Common myeloid progenitor, CD34-positive (primary cell): ENCODE measurements around the gene PLEKHA8.

Source experiments
- CTCF ChIA-PET: fragments of 350-600 bp; sonication (Branson Sonifier 250); formaldehyde crosslinking; loops from one replicate; lab custom pipeline; 2021; ENCODE audit warnings: antibody characterized with exemption; lab: Charles Lee
- POLR2A ChIA-PET: fragments of 350-600 bp; sonication (Branson Sonifier 250); formaldehyde crosslinking; loops from one replicate; lab custom pipeline; 2021; ENCODE audit warnings: antibody characterized with exemption; lab: Charles Lee
- DNase-seq, 3 donors: peaks; one replicate each; pipeline versions ENCODE4 v3.0.0 to v3.0.0-alpha.2; 2013
- H3K27ac ChIP-seq, 2 experiments: 1 replicate in 1 of 2; 2 replicates in 1 of 2; pipeline ENCODE4 v1.7.0; 2013; ENCODE audit warnings: inconsistent platforms in 2 of 2, low read length in 2 of 2, mild to moderate bottlenecking in 2 of 2, low read depth in 1 of 2, moderate library complexity in 1 of 2; ENCODE audit not compliant: severe bottlenecking in 2 of 2, insufficient read depth in 1 of 2, poor library complexity in 1 of 2
- H3K27me3 ChIP-seq, 5 experiments: replicated peaks in 2 of 5; 1 replicate in 3 of 5; 2 replicates in 2 of 5; pipeline versions ENCODE4 v1.6.1 to v1.7.0; 2013; ENCODE audit warnings: low read length in 4 of 5, mild to moderate bottlenecking in 2 of 5, moderate library complexity in 2 of 5, inconsistent platforms in 1 of 5; ENCODE audit not compliant: insufficient read depth in 5 of 5, control insufficient read depth in 4 of 5
- H3K36me3 ChIP-seq, 4 experiments: 1 replicate in 2 of 4; 2 replicates in 2 of 4; pipeline versions ENCODE4 v1.6.1 to v1.7.0; 2013; ENCODE audit warnings: low read length in 3 of 4, control low read depth in 1 of 4, mild to moderate bottlenecking in 1 of 4; ENCODE audit not compliant: control insufficient read depth in 4 of 4, insufficient read depth in 4 of 4
- H3K4me1 ChIP-seq, 4 experiments: 1 replicate in 3 of 4; 2 replicates in 1 of 4; pipeline versions ENCODE4 v1.6.1 to v1.7.1; 2013; ENCODE audit warnings: low read length in 3 of 4, mild to moderate bottlenecking in 3 of 4, control low read depth in 1 of 4, inconsistent platforms in 1 of 4, moderate library complexity in 1 of 4; ENCODE audit not compliant: control insufficient read depth in 4 of 4, insufficient read depth in 4 of 4; ENCODE audit errors: control extremely low read depth in 1 of 4
- H3K4me3 ChIP-seq, 7 experiments: 1 replicate in 4 of 7; 2 replicates in 3 of 7; pipeline versions ENCODE4 v1.5.1 to v1.7.0; 2013; ENCODE audit warnings: mild to moderate bottlenecking in 7 of 7, low read length in 6 of 7, moderate library complexity in 6 of 7, inconsistent platforms in 2 of 7, low read depth in 2 of 7, control low read depth in 1 of 7; ENCODE audit not compliant: insufficient read depth in 4 of 7, control insufficient read depth in 1 of 7; ENCODE audit errors: extremely low read depth in 1 of 7
- H3K9me3 ChIP-seq, 5 experiments: 1 replicate in 4 of 5; 2 replicates in 1 of 5; pipeline versions ENCODE4 v1.6.1 to v1.7.1; 2013; ENCODE audit warnings: low read length in 4 of 5, mild to moderate bottlenecking in 2 of 5, inconsistent platforms in 1 of 5, low read depth in 1 of 5, moderate library complexity in 1 of 5; ENCODE audit not compliant: control insufficient read depth in 4 of 5, insufficient read depth in 2 of 5; ENCODE audit errors: control extremely low read depth in 1 of 5
- WGBS: methylation state at CpG from one replicate; pipeline ENCODE4 v1.1.5; 2013; ENCODE audit not compliant: insufficient coverage; 5-methylcytosine and 5-hydroxymethylcytosine counted together

The PLEKHA8 gene

GRCh38 chr7:30148951-30149459, 120.8 kb downstream of the PLEKHA8 start:
- CTCF ChIA-PET, result interaction anchor here (1.0 to 1.7 kb wide), 3 partner anchors 9 to 16 kb away, joined by 3 to 4 read pairs (median 3); no protein-coding TSS in a partner anchor
- H3K27ac ChIP-seq, result peak overlapping the region; percentile 68 to 94
- peaks cover 31 to 63% (median 58%) of the 10 kb centered on the region in 4 experiments for H3K4me1 ChIP-seq
- WGBS, result 10% methylated on average over 12 of the region's 13 CpGs
- peaks cover 6 to 49% (median 20%) of the 10 kb centered on the region in 4 experiments for H3K36me3 ChIP-seq
- peak overlapping the region in 3 of 7 experiments; percentile 1 to 37 (median 36) for H3K4me3 ChIP-seq
- H3K9me3 ChIP-seq, result no peaks in the 10 kb centered on the region
- H3K27me3 ChIP-seq, result no peaks in the 10 kb centered on the region
- peak; percentile 68 to 92 (median 87) for DNase-seq
- POLR2A ChIA-PET, result interaction anchor here (1.0 to 1.5 kb wide), 3 partner anchors 11 to 15 kb away, joined by 3 to 4 read pairs (median 4); partner anchors contain the start of gene MTURN

DNA sequence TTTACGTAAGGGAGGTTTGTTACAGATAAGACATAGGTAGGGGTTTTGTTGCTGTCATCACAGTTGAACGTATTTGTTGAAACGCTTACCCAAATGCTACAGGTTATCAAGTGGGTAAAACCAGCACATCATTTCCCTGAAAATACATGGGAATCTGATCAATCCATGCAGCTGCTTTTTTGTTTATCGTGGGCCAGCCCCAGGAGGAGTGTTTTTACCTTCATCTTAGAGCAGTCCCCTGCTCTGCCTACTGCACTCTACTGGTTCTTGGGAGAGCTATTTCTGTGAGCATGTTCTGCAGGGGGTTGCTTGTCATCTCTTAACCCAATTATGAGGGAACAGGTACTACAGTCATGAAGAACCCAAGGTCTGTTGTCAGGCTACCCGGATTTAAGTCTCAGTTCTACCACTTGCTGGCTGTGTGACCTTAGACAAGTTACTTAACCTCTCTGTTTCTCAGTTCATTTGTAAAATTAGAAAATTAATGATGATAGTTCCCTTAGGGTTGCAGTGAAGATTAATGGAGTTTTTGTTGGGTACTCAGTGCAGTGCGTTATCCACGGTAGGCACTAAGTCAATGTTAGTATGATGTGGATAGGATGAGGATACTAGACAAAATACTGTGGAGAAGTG, 121.5 kb downstream of the PLEKHA8 start:
- ChIA-PET POLR2A (interaction anchor here (1.5 kb wide), 1 partner anchor 15 kb away, joined by 4 read pairs; the partner anchor contains the start of gene MTURN), CTCF (interaction anchor here (1.0 to 1.3 kb wide), 2 partner anchors 8 to 15 kb away, joined by 3 read pairs; no protein-coding TSS in a partner anchor)
- H3K36me3 ChIP-seq, result peaks cover 6 to 57% (median 25%) of the 10 kb centered on the region in 4 experiments
- H3K27ac ChIP-seq, result peak overlapping the region in 1 of 2 experiments; percentile 94
- peak overlapping the region in 1 of 7 experiments; percentile 1 for H3K4me3 ChIP-seq
- no peaks in the 10 kb centered on the region for H3K9me3 ChIP-seq
- H3K4me1 ChIP-seq, result peaks cover 26 to 56% (median 51%) of the 10 kb centered on the region in 4 experiments
- 89% methylated on average over 6 of the region's 7 CpGs for WGBS
- H3K27me3 ChIP-seq, result no peaks in the 10 kb centered on the region
- peak in 1 of 3 donors; percentile 8 for DNase-seq

- POLR2A ChIA-PET, result no interaction called here
- peaks cover 18 to 51% (median 42%) of the 10 kb centered on the region in 4 experiments for H3K4me1 ChIP-seq
- 90% methylated on average over 7 of the region's 7 CpGs for WGBS
- no peak overlapping the region for H3K27ac ChIP-seq
- CTCF ChIA-PET, result interaction anchor here (1.4 kb wide), 1 partner anchor 11 kb away, joined by 4 read pairs; no protein-coding TSS in a partner anchor
- H3K27me3 ChIP-seq, result no peaks in the 10 kb centered on the region
- peaks cover 8 to 66% (median 30%) of the 10 kb centered on the region in 4 experiments for H3K36me3 ChIP-seq
- no peak for DNase-seq
- no peaks in the 10 kb centered on the region for H3K9me3 ChIP-seq
- no peak overlapping the region for H3K4me3 ChIP-seq
Observed at GRCh38 chr7:30150711-30151110, 122.5 kb downstream of the PLEKHA8 start.

DNA sequence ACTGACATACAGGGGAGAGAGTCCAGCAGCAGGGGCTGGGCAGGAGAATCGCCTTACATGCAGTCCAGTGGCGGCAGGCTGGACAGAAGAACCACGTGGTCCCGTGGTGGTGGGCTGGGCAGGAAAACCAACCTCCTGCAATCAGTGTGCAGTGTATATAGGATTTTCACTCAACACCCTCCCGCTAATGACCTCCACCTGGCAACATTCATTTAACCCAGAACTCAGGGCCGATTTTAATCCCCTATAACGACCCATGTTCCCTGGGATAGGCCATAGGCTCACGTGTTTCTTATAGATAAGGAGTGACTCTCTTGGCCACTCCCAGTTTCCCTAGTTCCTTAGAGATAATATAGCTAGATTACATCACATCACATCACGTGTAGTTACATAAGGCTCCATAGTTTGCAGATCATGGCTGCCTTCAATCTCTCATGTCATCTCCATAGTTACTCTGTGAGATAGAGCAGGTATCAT, 125.9 kb downstream of the PLEKHA8 start:
- ChIA-PET CTCF (interaction anchor here (0.9 to 2.5 kb wide), 5 partner anchors 8 to 93 kb away, joined by 3 to 8 read pairs (median 4); no protein-coding TSS in a partner anchor), POLR2A (interaction anchor here (1.3 to 1.9 kb wide), 3 partner anchors 8 to 20 kb away, joined by 3 to 11 read pairs (median 5); no protein-coding TSS in a partner anchor)
- no peak overlapping the region for H3K4me3 ChIP-seq
- WGBS, result 93% methylated on average over 7 of the region's 9 CpGs
- H3K4me1 ChIP-seq, result peaks cover 5 to 40% (median 25%) of the 10 kb centered on the region in 4 experiments
- no peak overlapping the region for H3K27ac ChIP-seq
- DNase-seq, result no peak
- H3K36me3 ChIP-seq, result peaks cover 8 to 73% (median 30%) of the 10 kb centered on the region in 4 experiments
- no peaks in the 10 kb centered on the region for H3K27me3 ChIP-seq
- H3K9me3 ChIP-seq, result no peaks in the 10 kb centered on the region

- Histone ChIP-seq H3K4me1 (peaks cover 14 to 40% (median 31%) of the 10 kb centered on the region in 4 experiments), H3K9me3 (no peaks in the 10 kb centered on the region), H3K27ac (no peak overlapping the region), H3K4me3 (no peak overlapping the region), H3K27me3 (no peaks in the 10 kb centered on the region), H3K36me3 (peaks cover 8 to 65% (median 25%) of the 10 kb centered on the region in 4 experiments)
- ChIA-PET POLR2A (interaction anchor here (0.6 to 1.9 kb wide), 3 partner anchors 9 to 217 kb away, joined by 3 to 11 read pairs (median 5); no protein-coding TSS in a partner anchor), CTCF (interaction anchor here (1.2 to 2.5 kb wide), 4 partner anchors 8 to 94 kb away, joined by 3 to 8 read pairs (median 4); no protein-coding TSS in a partner anchor)
- WGBS, result 95% methylated on average over 7 of the region's 8 CpGs
- no peak for DNase-seq
Observed at GRCh38 chr7:30155481-30155880, 127.3 kb downstream of the PLEKHA8 start.

- ChIA-PET POLR2A (no interaction called here), CTCF (interaction anchor here (0.7 to 2.4 kb wide), 5 partner anchors 8 to 529 kb away, joined by 3 to 5 read pairs (median 3); no protein-coding TSS in a partner anchor)
- Histone ChIP-seq H3K27me3 (no peaks in the 10 kb centered on the region), H3K9me3 (no peaks in the 10 kb centered on the region), H3K36me3 (peaks cover 3 to 56% (median 16%) of the 10 kb centered on the region in 4 experiments), H3K4me1 (peaks cover 27 to 57% (median 48%) of the 10 kb centered on the region in 4 experiments), H3K4me3 (no peak overlapping the region), H3K27ac (peak overlapping the region in 1 of 2 experiments; percentile 44)
- 73% methylated on average over 7 of the region's 9 CpGs for WGBS
- DNase-seq, result peak in 2 of 3 donors; percentile 53 to 61
Observed at GRCh38 chr7:30157204-30157603, 129.0 kb downstream of the PLEKHA8 start.
